GM18505 (cell line): Measurements from ENCODE around the gene LAMC3.

ENCODE experiments used
- ATAC-seq: cut with Tn5 transposase; IDR thresholded peaks from one replicate; pipeline ENCODE4 v1.9.1; 2021; ENCODE audit not compliant: unreplicated experiment
- POLR2A ChIP-seq: IDR thresholded peaks from 4 replicates; pipeline ENCODE4 v1.6.1; 2011; ENCODE audit warnings: borderline replicate concordance; ENCODE audit not compliant: insufficient read depth, insufficient read length; ENCODE audit errors: extremely low read depth

LAMC3 gene

DNA sequence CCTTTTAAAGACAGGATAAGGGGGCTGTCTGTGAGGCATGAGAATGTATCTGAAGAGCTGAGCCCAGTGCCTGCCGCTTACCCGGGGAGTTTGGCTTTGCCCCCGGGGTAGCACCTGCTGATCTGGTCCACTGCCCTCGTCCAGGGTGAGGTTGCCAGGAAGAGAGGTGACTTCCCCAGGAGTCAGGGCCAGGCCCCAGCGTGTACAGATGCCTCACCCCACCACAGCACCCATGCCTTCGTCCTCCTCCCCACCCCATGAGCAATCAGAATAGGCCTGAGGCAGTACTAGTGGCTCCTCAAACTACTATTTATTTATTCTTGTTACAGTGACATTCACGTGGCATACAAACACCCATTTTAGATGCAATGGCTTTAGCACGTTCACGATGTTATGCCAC lies 71.6 kb downstream of the LAMC3 start:
- ATAC-seq, result no peak
- TF ChIP-seq POLR2A, result no peak

DNA sequence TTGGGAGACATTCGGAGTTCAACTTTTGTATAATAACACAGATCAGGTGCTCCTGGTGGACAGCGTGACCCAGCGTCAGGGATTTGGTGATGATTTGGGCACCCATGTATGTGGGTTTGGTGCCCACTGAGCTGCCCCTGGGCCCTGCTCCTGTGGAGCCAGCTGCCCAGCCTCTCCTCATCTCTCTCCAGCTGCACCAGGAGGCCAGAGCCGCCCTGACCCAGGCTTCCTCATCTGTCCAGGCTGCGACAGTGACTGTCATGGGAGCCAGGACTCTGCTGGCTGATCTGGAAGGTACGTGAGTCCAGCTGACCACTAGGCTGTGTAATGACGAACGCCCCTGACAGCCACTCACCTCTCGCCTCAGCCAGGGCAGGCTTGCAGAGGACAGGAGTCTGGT lies 72.9 kb downstream of the LAMC3 start:
- TF ChIP-seq POLR2A, result no peak
- ATAC-seq, result no peak

DNA sequence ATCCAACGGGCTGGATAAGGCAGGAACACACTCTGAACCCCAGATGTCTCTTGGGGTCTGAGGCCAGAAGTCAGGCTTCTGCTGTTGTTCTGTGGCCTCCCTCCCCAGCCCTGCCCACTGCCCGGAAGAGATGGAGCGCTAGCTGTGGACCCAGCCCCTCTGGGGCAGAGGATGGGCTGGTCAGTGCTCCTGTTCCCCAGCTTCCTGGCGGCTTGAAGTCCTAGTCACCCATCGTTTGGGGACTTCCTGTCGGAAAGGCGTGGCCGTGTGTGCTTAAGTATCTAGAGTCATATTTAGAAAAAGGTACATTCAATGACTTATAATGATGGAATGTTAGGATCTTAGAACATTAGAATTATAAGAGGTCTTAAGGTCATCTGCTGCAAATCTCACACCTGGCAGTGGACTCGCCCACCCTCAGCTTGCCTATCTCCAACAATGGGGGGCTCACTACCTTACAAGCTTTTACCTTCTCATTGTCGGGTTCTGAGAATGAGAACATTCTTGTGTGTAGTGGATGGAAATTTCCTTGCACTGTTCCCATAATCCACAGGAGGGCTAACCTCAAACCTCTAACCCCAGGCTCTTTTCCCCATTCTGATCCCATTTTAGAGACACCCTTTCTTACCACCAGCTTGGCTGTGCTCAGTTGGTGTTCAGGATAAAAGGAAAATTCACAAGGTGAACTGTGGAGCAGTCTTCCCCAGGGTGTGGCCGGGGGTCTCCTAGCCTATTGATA lies 74.0 kb downstream of the LAMC3 start:
- ATAC-seq, result no peak
- no peak for TF ChIP-seq POLR2A

- no peak for ATAC-seq
- TF ChIP-seq POLR2A, result no peak
These were observed 75.8 kb downstream of the LAMC3 start for GRCh38 chr9:131084661-131085369.

DNA sequence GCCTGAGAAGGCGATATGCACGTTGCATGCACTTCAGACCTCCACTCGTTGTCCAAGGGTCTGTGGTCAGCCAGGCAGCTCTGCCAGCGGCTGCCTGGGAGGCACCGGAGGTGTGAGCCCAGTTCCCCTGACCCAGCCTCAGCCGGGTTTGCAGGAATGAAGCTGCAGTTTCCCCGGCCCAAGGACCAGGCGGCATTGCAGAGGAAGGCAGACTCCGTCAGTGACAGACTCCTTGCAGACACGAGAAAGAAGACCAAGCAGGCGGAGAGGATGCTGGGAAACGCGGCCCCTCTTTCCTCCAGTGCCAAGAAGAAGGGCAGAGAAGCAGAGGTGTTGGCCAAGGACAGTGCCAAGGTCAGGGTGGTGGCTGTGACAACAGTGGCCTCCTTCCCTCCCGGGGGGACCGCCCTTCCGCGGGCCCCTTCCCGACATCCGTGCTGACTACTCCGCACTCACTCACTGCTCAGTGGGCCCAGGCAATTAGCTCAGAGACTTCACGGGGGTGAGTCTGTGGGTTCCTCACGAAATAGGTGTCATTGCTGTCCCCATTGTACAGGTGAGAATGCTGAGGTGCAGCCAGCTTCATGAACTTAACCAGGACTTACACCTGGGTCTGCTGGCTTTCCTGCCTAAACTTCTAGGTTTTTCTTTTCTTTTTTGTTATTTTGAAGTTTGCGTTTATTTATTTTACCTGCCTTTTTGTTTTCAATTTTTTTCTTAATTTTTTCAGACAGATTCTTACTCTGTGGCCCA lies 76.6 kb downstream of the LAMC3 start:
- no peak for TF ChIP-seq POLR2A
- no peak for ATAC-seq

- no peak for ATAC-seq
- no peak for TF ChIP-seq POLR2A
These were observed 78.5 kb downstream of the LAMC3 start for GRCh38 chr9:131087354-131087893.

DNA sequence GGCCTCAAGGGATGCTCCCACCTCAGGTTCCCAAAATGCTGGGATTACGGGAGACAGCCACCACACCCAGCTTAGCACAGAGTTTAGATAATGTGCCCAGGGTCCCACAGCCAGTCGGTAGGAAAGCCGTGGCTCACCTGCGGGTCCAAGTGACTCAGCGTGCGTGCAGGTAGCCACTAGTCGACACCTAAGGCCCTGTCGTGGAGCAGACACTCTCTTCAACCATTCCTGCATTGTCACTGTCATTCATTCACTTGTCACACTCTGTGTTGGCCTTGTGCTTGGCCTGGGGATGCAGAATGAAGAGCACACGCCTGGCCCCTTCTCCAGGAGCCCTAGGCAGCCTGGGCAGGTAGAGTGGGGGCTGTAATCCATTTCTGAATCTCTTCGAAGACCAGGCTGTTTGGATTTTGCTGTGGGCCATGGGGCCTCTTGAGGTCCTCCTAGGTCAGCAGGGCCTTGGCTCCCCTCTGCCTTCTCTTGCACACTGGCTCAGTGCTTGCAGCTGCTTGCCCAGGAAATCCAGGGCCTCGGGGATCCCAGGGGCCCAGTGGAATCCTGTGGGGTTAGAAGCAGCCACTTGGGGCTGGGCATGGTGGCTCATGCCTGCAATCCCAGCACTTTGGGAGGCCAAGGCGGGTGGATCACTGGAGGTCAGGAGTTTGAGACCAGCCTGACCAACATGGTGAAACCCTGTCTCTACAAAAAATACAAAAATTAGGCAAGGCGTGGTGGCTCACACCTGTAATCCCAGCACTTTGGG lies 81.2 kb downstream of the LAMC3 start:
- TF ChIP-seq POLR2A, result no peak
- ATAC-seq, result no peak

DNA sequence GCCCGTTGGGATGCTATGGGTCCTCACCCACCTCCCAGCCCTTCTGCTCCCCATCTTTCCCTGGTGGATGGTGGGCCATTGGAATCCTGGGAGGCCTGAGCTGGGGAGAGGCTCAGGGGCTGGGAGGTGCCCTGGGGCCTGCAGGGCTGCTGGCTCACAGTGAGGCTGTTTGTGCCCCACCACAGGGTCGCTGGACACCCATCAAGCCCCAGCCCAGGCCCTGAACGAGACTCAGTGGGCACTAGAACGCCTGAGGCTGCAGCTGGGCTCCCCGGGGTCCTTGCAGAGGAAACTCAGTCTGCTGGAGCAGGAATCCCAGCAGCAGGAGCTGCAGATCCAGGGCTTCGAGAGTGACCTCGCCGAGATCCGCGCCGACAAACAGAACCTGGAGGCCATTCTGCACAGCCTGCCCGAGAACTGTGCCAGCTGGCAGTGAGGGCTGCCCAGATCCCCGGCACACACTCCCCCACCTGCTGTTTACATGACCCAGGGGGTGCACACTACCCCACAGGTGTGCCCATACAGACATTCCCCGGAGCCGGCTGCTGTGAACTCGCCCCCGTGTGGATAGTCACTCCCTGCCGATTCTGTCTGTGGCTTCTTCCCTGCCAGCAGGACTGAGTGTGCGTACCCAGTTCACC lies 82.5 kb downstream of the LAMC3 start:
- TF ChIP-seq POLR2A, result no peak
- ATAC-seq, result no peak

GRCh38 chr9:131092030-131092429 lies 83.1 kb downstream of the LAMC3 start:
- no peak for TF ChIP-seq POLR2A
- ATAC-seq, result no peak

GRCh38 chr9:131092548-131093440 lies 83.8 kb downstream of the LAMC3 start:
- ATAC-seq, result no peak
- no peak for TF ChIP-seq POLR2A

- TF ChIP-seq POLR2A, result no peak
- no peak for ATAC-seq
These were observed 85.0 kb downstream of the LAMC3 start for GRCh38 chr9:131094015-131094414.
